ENCODE results near the gene HSF5.

DNA sequence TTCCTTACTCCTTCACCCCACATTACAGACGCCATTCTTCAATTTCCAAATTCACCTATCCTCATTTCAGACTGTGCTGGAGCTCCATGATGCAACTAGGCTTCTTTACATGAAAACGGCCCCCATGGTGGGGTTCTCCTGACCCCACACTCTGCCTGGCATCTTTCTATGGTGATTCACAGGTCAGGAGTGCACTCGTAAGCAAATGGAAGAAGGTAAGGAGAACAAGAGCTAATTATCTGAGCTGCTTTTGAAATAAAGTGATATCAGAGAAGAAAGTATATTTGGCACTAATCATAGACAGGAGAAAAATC lies 108.7 kb downstream of the HSF5 start:
- TF ChIP-seq, protein P1, sequence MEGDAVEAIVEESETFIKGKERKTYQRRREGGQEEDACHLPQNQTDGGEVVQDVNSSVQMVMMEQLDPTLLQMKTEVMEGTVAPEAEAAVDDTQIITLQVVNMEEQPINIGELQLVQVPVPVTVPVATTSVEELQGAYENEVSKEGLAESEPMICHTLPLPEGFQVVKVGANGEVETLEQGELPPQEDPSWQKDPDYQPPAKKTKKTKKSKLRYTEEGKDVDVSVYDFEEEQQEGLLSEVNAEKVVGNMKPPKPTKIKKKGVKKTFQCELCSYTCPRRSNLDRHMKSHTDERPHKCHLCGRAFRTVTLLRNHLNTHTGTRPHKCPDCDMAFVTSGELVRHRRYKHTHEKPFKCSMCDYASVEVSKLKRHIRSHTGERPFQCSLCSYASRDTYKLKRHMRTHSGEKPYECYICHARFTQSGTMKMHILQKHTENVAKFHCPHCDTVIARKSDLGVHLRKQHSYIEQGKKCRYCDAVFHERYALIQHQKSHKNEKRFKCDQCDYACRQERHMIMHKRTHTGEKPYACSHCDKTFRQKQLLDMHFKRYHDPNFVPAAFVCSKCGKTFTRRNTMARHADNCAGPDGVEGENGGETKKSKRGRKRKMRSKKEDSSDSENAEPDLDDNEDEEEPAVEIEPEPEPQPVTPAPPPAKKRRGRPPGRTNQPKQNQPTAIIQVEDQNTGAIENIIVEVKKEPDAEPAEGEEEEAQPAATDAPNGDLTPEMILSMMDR (IDR thresholded peaks at IDR 0.05) = no peak
- no peak for TF ChIP-seq EP300 (IDR thresholded peaks at IDR 0.05)

All from esophagus muscularis mucosa (tissue), 3 donors.